Measurements from ENCODE around the gene MCC.

The MCC gene

DNA sequence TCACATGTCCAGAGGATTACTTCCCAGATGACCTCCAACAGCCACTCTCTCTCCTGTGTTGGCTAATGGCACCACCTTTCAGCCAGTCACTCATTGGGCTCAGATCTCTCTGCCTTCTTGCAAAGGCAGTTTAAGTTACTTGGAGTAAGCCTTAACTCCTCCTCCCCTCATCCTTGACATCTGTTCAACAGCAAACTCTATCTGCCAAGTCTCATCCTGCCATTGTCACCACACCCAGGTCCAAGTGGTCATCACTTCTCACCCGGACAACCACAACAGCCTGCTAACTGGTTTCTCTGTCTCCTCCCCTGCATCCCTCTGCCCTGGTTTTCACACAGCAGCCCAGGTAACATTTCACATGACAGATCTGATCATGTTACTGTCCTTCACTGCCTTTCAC is 453.2 kb downstream of the MCC start:
- no peak overlapping the region for H3K4me3 Mint-ChIP-seq
- H3K9me3 Mint-ChIP-seq, result no peaks in the 10 kb centered on the region
- peaks cover 4% of the 10 kb centered on the region for H3K4me1 Mint-ChIP-seq (ENCODE audit: low read depth)
- H3K36me3 Mint-ChIP-seq (ENCODE audit: low read depth), result no peaks in the 10 kb centered on the region
- no peaks in the 10 kb centered on the region for H3K27me3 Mint-ChIP-seq
- H3K27ac Mint-ChIP-seq, result no peak overlapping the region

GRCh38 chr5:113034182-113034773 is 454.0 kb downstream of the MCC start:
- Mint-ChIP-seq H3K27ac (no peak overlapping the region), H3K4me1 (ENCODE audit: low read depth) (peaks cover 4% of the 10 kb centered on the region), H3K27me3 (no peaks in the 10 kb centered on the region), H3K4me3 (no peak overlapping the region), H3K36me3 (ENCODE audit: low read depth) (no peaks in the 10 kb centered on the region), H3K9me3 (no peaks in the 10 kb centered on the region)

DNA sequence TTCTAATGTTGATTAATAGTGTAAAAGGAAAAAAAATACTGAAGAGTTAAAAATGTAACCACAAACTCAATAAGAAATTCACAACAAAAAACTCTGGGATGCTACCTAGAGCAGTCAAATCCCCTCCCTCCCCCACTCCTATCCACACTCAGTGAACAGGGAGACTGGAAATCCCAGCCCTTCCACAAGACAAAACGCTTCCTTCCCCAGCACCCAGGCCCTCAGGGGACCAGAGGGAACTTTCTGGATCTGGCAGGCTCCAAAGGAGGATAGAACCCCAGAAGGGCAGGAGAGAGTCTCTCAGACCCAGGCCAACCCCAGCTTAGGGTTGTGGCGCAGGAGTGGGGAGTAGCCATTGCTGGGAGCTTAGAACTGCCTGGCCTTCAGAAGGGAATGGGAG is 456.7 kb downstream of the MCC start:
- H3K27me3 Mint-ChIP-seq, result no peaks in the 10 kb centered on the region
- H3K27ac Mint-ChIP-seq, result no peak overlapping the region
- no peaks in the 10 kb centered on the region for H3K9me3 Mint-ChIP-seq
- peaks cover 11% of the 10 kb centered on the region for H3K36me3 Mint-ChIP-seq (ENCODE audit: low read depth)
- H3K4me3 Mint-ChIP-seq, result no peak overlapping the region
- peaks cover 4% of the 10 kb centered on the region for H3K4me1 Mint-ChIP-seq (ENCODE audit: low read depth)

GRCh38 chr5:113031104-113031503 is 457.1 kb downstream of the MCC start:
- H3K27me3 Mint-ChIP-seq, result no peaks in the 10 kb centered on the region
- H3K4me1 Mint-ChIP-seq (ENCODE audit: low read depth), result peaks cover 4% of the 10 kb centered on the region
- peaks cover 13% of the 10 kb centered on the region for H3K36me3 Mint-ChIP-seq (ENCODE audit: low read depth)
- no peak overlapping the region for H3K27ac Mint-ChIP-seq
- no peaks in the 10 kb centered on the region for H3K9me3 Mint-ChIP-seq
- H3K4me3 Mint-ChIP-seq, result no peak overlapping the region

DNA sequence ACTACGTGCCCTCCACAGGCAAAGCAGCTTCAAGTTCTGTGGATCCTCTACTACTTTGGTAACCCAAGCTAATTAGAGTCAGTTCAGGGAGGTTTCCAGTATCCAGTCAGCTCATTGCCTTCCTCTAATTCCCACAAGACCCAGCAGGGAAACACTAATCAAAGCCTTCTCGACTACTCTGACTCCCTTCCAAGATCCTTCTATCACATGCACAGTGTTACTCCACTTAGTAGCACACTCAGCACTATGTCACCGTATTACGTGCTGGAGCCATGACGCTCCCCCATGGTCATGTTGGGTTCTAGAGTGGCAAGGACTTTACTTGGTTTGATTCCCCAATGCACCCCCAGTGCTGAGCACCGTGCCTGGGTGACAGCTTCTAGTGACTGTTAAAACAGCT is 458.6 kb downstream of the MCC start:
- no peak overlapping the region for H3K27ac Mint-ChIP-seq

DNA sequence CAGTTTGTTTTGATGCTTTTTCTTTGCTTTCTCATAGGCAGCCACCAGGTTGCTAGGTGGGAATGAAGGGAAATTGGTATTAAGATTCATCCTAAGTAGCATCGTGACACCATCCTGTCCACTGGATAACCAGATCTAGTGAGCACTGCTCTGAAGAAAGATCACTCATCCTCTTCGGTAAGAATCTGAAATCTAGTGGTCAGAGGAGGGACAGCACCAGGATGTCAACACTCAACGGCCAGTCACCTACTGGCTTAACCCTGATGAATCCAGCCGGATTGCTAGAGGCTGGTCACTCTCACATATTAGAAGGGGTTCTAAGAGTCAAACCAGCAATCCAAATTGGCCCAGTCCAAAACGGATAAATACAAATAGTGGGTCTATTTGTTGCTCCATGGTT is 460.8 kb downstream of the MCC start:
- H3K27ac Mint-ChIP-seq, result no peak overlapping the region
- H3K27me3 Mint-ChIP-seq, result no peaks in the 10 kb centered on the region
- H3K36me3 Mint-ChIP-seq (ENCODE audit: low read depth), result peaks cover 21% of the 10 kb centered on the region
- no peak overlapping the region for H3K4me3 Mint-ChIP-seq
- H3K4me1 Mint-ChIP-seq (ENCODE audit: low read depth), result peaks cover 12% of the 10 kb centered on the region
- H3K9me3 Mint-ChIP-seq, result no peaks in the 10 kb centered on the region

More for the DNA sequence above, 458.6 kb downstream of the MCC start:
- Mint-ChIP-seq H3K4me1 (ENCODE audit: low read depth) (peaks cover 4% of the 10 kb centered on the region), H3K27me3 (no peaks in the 10 kb centered on the region), H3K36me3 (ENCODE audit: low read depth) (peaks cover 18% of the 10 kb centered on the region), H3K4me3 (no peak overlapping the region), H3K9me3 (no peaks in the 10 kb centered on the region)

DNA sequence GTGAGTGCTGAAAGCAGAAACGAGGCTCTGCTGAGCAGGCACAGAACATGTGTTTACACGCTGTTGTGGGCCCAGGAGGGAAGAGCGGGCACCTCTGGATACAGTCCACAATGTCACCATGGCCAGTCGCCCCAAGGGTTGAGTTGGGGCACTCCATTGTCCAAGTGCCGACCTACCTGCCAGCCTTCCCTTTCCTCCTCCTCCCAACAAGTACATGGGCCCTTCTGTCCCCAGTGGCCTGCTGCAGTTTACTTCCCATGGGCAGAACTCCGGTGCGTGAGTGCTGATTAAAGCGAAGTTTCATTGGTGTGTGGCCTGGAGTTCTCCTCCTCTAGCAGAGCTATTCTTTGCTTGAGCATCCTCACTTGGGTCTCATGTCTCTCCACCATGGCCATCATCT is 461.2 kb downstream of the MCC start:
- Mint-ChIP-seq H3K27me3 (no peaks in the 10 kb centered on the region), H3K4me1 (ENCODE audit: low read depth) (peaks cover 15% of the 10 kb centered on the region), H3K4me3 (no peak overlapping the region), H3K36me3 (ENCODE audit: low read depth) (peaks cover 21% of the 10 kb centered on the region), H3K27ac (no peak overlapping the region), H3K9me3 (no peaks in the 10 kb centered on the region)

DNA sequence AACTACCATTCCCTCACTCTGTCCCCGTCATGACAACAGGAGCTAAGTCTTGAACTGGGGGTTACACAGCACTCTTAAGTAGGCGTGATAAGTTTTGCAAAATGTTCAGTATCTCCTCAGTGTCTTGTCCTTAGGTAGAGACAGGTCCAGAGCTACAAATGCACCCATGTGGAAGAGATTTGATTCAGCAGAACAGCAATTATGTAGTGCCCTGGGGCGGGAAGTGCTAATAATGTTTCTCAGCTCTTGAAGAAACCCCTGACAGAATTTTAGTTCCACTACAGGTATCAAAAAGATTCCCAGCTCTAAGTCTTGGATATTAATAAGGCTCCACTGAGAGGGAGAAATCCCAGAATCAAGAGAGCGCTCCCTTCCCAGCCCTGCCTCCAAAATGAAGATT is 462.0 kb downstream of the MCC start:
- Mint-ChIP-seq H3K4me3 (no peak overlapping the region), H3K9me3 (no peaks in the 10 kb centered on the region), H3K36me3 (ENCODE audit: low read depth) (peaks cover 24% of the 10 kb centered on the region), H3K4me1 (ENCODE audit: low read depth) (peaks cover 23% of the 10 kb centered on the region), H3K27ac (no peak overlapping the region), H3K27me3 (no peaks in the 10 kb centered on the region)

DNA sequence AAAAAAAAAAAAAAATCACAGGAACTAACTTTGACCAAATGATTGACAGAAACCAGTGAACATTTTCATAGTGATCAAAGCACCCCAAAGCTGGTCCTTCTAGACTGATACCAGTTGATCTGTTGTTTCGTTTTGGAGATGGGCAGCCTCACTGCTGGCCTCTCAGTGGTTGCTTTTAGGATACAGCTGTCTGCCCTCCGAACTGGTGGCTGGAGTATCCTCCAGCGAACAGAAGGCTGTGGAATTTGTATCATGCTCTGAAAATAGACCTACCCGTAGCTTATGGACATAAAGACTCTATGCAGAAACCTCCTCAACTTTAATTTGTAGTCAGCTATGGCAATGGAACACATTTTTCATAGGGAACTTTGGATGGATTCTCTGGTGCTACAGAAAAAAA is 462.7 kb downstream of the MCC start:
- Mint-ChIP-seq H3K36me3 (ENCODE audit: low read depth) (peaks cover 30% of the 10 kb centered on the region), H3K4me1 (ENCODE audit: low read depth) (peaks cover 29% of the 10 kb centered on the region), H3K27ac (no peak overlapping the region), H3K9me3 (no peaks in the 10 kb centered on the region), H3K4me3 (no peak overlapping the region), H3K27me3 (no peaks in the 10 kb centered on the region)

- Mint-ChIP-seq H3K4me1 (ENCODE audit: low read depth) (peaks cover 39% of the 10 kb centered on the region), H3K27me3 (no peaks in the 10 kb centered on the region), H3K4me3 (no peak overlapping the region), H3K36me3 (ENCODE audit: low read depth) (peaks cover 37% of the 10 kb centered on the region), H3K27ac (peak overlapping the region; percentile 1), H3K9me3 (no peaks in the 10 kb centered on the region)
Measured at GRCh38 chr5:113024076-113024697, 464.1 kb downstream of the MCC start.

DNA sequence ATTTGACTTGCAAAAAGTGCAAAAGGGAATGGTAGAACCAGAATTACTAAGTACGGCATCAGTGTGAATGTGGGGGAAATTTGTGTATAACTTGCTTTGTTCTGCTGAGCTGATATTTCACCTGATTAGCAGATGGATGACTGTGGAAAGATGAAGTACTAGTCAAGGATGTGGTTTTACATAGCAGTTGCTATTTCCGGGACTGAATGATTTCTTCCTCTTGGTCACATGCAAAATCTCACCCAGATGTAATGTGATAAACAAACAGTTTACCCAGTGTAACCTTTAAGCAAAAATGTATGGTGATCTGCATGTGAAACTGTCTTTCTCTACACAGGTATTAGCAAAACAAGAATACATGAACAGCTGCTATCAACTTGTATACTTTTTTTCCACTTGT is 465.6 kb downstream of the MCC start:
- peak overlapping the region; percentile 13 for H3K27ac Mint-ChIP-seq
- peaks cover 43% of the 10 kb centered on the region for H3K36me3 Mint-ChIP-seq (ENCODE audit: low read depth)
- no peaks in the 10 kb centered on the region for H3K27me3 Mint-ChIP-seq
- no peaks in the 10 kb centered on the region for H3K9me3 Mint-ChIP-seq
- peak overlapping the region; percentile 10 for H3K4me3 Mint-ChIP-seq
- H3K4me1 Mint-ChIP-seq (ENCODE audit: low read depth), result peaks cover 52% of the 10 kb centered on the region

- H3K9me3 Mint-ChIP-seq, result no peaks in the 10 kb centered on the region
- no peak overlapping the region for H3K27ac Mint-ChIP-seq
- peaks cover 41% of the 10 kb centered on the region for H3K36me3 Mint-ChIP-seq (ENCODE audit: low read depth)
- H3K4me1 Mint-ChIP-seq (ENCODE audit: low read depth), result peaks cover 61% of the 10 kb centered on the region
- H3K27me3 Mint-ChIP-seq, result no peaks in the 10 kb centered on the region
- no peak overlapping the region for H3K4me3 Mint-ChIP-seq
Measured at GRCh38 chr5:113020461-113021273, 467.6 kb downstream of the MCC start.

DNA sequence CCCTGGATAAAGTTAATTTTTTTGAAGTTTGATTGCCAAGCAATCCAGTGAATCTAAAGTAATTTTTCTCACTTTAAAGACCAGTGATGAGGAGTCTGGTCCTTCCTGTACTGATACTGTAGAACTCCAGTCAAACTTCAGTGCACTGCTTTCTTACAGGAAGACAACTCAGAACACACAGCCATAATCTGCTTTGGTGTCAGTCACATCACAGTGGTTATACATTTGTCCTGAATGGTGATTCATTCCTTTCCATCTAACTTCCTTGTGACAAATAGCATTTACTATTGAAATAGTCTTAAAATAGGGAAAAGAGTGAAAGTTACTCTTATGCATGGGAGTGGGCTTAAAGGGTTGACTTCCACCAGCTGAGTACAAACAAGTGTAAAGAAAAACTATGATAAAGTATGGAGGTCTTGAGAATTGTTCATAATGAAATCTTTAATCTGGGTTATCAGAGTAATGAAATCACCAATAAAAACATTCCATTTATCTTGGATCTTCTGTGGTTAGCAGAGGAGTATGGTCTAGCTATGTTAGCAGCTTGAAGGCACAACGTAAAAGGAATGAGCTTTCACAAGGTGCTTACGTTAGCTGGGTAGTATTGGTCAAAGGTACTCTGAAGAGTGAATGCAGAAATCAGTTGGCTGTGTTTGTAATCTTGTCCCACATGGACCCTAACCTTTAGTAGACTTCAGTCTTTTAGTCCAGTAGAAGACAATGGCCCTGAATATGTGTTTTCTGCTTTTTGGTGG is 470.2 kb downstream of the MCC start:
- Mint-ChIP-seq H3K36me3 (ENCODE audit: low read depth) (peaks cover 54% of the 10 kb centered on the region), H3K4me1 (ENCODE audit: low read depth) (peaks cover 56% of the 10 kb centered on the region), H3K4me3 (no peak overlapping the region), H3K27ac (no peak overlapping the region), H3K9me3 (no peaks in the 10 kb centered on the region), H3K27me3 (no peaks in the 10 kb centered on the region)

- H3K27ac Mint-ChIP-seq, result no peak overlapping the region
- H3K4me1 Mint-ChIP-seq (ENCODE audit: low read depth), result peaks cover 6% of the 10 kb centered on the region
- no peaks in the 10 kb centered on the region for H3K9me3 Mint-ChIP-seq
- no peaks in the 10 kb centered on the region for H3K27me3 Mint-ChIP-seq
- H3K36me3 Mint-ChIP-seq (ENCODE audit: low read depth), result peaks cover 49% of the 10 kb centered on the region
- no peak overlapping the region for H3K4me3 Mint-ChIP-seq
Measured at GRCh38 chr5:113005454-113005853, 482.8 kb downstream of the MCC start.

GRCh38 chr5:113003763-113004162 is 484.5 kb downstream of the MCC start:
- Mint-ChIP-seq H3K4me3 (no peak overlapping the region), H3K36me3 (ENCODE audit: low read depth) (peaks cover 43% of the 10 kb centered on the region), H3K27me3 (no peaks in the 10 kb centered on the region), H3K9me3 (no peaks in the 10 kb centered on the region), H3K4me1 (ENCODE audit: low read depth) (peaks cover 8% of the 10 kb centered on the region), H3K27ac (no peak overlapping the region)
